ENCODE measurements around the gene BBIP1.

DNA sequence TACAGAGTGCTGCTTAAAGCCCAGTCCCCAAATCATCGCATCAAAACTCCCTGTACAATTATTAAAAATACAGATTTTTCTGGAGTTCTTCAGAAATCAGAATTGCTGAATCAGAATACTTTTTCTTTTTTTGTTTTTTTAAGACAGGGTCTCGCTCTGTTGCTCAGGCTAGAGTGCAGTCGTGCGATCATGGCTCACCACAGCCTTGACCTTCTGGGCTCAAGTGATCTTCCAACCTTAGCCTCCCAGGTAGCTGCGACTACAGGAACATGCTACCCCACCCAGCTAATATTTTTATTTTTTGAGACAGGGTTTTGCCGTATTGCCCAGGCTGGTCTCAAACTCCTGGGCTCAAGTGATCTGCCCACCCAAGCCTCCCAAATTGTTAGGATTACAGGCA is 3.9 kb downstream of the BBIP1 start:
- TF ChIP-seq POLR2A (IDR thresholded peaks at IDR 0.05) (no peak), CTCF (IDR thresholded peaks at IDR 0.05) (no peak)
